K562 (cell line): ENCODE results near the gene DOCK7. TPM values are rescaled to one million over a fixed set of nuclear protein-coding genes. Genes with fewer than 3 reads are reported as not detected.

Source experiments
- ATAC-seq: fragments of 200-7000 bp; cut with Tn5 transposase; 3 replicates; pipeline ENCODE4 v1.9.1; 2020; ENCODE audit warnings: moderate library complexity
- BruUV-seq: library from RNA; stranded (reverse); fragments of 400-500 nt; replicated peaks from 2 replicates; lab custom pipeline; 2021; lab: Mats Ljungman, UMichigan
- CTCF ChIA-PET: fragments of 300-600 bp; formaldehyde crosslinking; extraction: SDS; loops from one replicate; lab custom pipeline; 2021; ENCODE audit warnings: low intra/inter-chr PET ratio; lab: Yijun Ruan, JAX
- POLR2A ChIA-PET: fragments of 300-600, 350-650 bp; sonication (Branson Sonifier 250); formaldehyde crosslinking; extraction: SDS; loops from one replicate; lab custom pipeline; 2021; ENCODE audit warnings: antibody characterized with exemption, inconsistent platforms; lab: Yijun Ruan, JAX
- DNase-seq, 4 experiments: peaks; one replicate each; pipeline versions ENCODE4 v3.0.0 to v3.0.0-alpha.2; 2011 to 2018; ENCODE audit warnings: low spot score in 3 of 4, mixed read lengths in 3 of 4; ENCODE audit errors: extremely low read depth in 1 of 4
- FAIRE-seq: peaks from 2 replicates; lab custom pipeline; 2011; peaks lifted over from hg19 to GRCh38; lab: Jason Lieb, UNC
- H2AFZ ChIP-seq: 2 replicates; pipeline ENCODE4 v1.6.0; 2011; ENCODE audit warnings: low read depth, low read length, control low read depth, inconsistent platforms
- H3K27ac ChIP-seq: fragments of 200-600 bp; 3 replicates; pipeline ENCODE4 v1.8.0; 2011; ENCODE audit warnings: low read depth, mild to moderate bottlenecking, control low read depth, inconsistent platforms, low read length, moderate library complexity, mixed read lengths; ENCODE audit errors: extremely low read depth
- H3K27me3 ChIP-seq, 2 experiments: fragments of 300-600 bp in 1 of 2; 2 replicates in 1 of 2; 3 replicates in 1 of 2; pipeline versions ENCODE4 v1.6.0 to v1.8.0; 2011; ENCODE audit warnings: inconsistent platforms in 2 of 2, low read length in 2 of 2, mild to moderate bottlenecking in 1 of 2, mixed read lengths in 1 of 2, moderate library complexity in 1 of 2; ENCODE audit not compliant: control insufficient read depth in 2 of 2, insufficient read depth in 2 of 2
- H3K36me3 ChIP-seq: fragments of 300-600 bp; 3 replicates; pipeline ENCODE4 v1.8.0; 2011; ENCODE audit warnings: mild to moderate bottlenecking, low read length, inconsistent platforms; ENCODE audit not compliant: control insufficient read depth, insufficient read depth
- H3K4me1 ChIP-seq, 2 experiments: fragments of 200-600 bp in 1 of 2; replicated peaks in 1 of 2; 2 replicates in 1 of 2; 3 replicates in 1 of 2; pipeline versions ENCODE4 v1.5.1 to v1.8.0; 2011; ENCODE audit warnings: inconsistent platforms in 2 of 2, low read length in 2 of 2, mild to moderate bottlenecking in 1 of 2, mixed read lengths in 1 of 2, moderate library complexity in 1 of 2; ENCODE audit not compliant: control insufficient read depth in 2 of 2, insufficient read depth in 2 of 2
- H3K4me2 ChIP-seq: 2 replicates; pipeline ENCODE4 v1.6.1; 2011; ENCODE audit warnings: low read length, control low read depth, inconsistent platforms, mixed read lengths; ENCODE audit not compliant: insufficient read depth
- H3K4me3 ChIP-seq: fragments of 200-600 bp; sonication (generic), shearing (Covaris generic); 2 replicates; pipeline ENCODE4 v1.5.1; 2016; ENCODE audit warnings: control low read depth, inconsistent platforms
- H3K79me2 ChIP-seq: fragments of 200-600 bp; 3 replicates; pipeline ENCODE4 v1.8.0; 2011; ENCODE audit warnings: low read length, inconsistent platforms; ENCODE audit not compliant: control insufficient read depth, insufficient read depth
- H3K9ac ChIP-seq, 2 experiments: 2 replicates each; pipeline versions ENCODE4 v1.6.0 to v1.6.1; 2011; ENCODE audit warnings: low read depth in 2 of 2, low read length in 2 of 2, control low read depth in 1 of 2, inconsistent platforms in 1 of 2, mild to moderate bottlenecking in 1 of 2, mixed read lengths in 1 of 2; ENCODE audit not compliant: insufficient read depth in 1 of 2
- H3K9me1 ChIP-seq: one replicate; pipeline ENCODE4 v1.6.0; 2011; ENCODE audit warnings: inconsistent platforms, mild to moderate bottlenecking, low read length, moderate library complexity; ENCODE audit not compliant: control insufficient read depth, insufficient read depth
- H3K9me3 ChIP-seq: replicated peaks from 2 replicates; pipeline ENCODE4 v1.5.1; 2011; ENCODE audit warnings: low read depth, low read length, inconsistent platforms; ENCODE audit not compliant: control insufficient read depth, insufficient read depth
- H4K20me1 ChIP-seq: replicated peaks from 2 replicates; pipeline ENCODE4 v1.6.1; 2011; ENCODE audit warnings: low read length, inconsistent platforms, mixed read lengths; ENCODE audit not compliant: control insufficient read depth, insufficient read depth
- E4F1 ChIP-seq: fragments of 250-450 bp; sonication (Bioruptor Pico); IDR thresholded peaks from 2 replicates; pipeline ENCODE4 v1.5.0; 2021; ENCODE audit warnings: mild to moderate bottlenecking, borderline replicate concordance
- GATAD2A ChIP-seq: fragments of 450-650 bp; IDR thresholded peaks from 2 replicates; pipeline ENCODE4 v1.6.1; 2017
- HDAC1 ChIP-seq, 2 experiments: fragments of 450-650 bp; IDR thresholded peaks; 2 replicates each; pipeline ENCODE4 v1.6.1; 2016 to 2017; ENCODE audit warnings: inconsistent platforms in 1 of 2, mild to moderate bottlenecking in 1 of 2, moderate library complexity in 1 of 2
- POU5F1 ChIP-seq: fragments of 150-350 bp; IDR thresholded peaks from 2 replicates; pipeline ENCODE4 v1.6.1; 2014; ENCODE audit warnings: borderline replicate concordance, low read length, low read depth, mild to moderate bottlenecking; ENCODE audit not compliant: partially characterized antibody
- ZNF3 ChIP-seq: fragments of 250-450 bp; sonication (Bioruptor Pico); IDR thresholded peaks from 2 replicates; pipeline ENCODE4 v1.5.0; 2021; ENCODE audit warnings: mild to moderate bottlenecking, moderate library complexity
- in situ Hi-C: fragments of 300-500 bp; cut with MboI; formaldehyde crosslinking; loops from 4 replicates; pipeline ENCODE4 v1.15.0; 2018; ENCODE audit warnings: inconsistent platforms, mixed read lengths
- intact Hi-C: fragments of 100-400 bp; cut with micrococcal nuclease; formaldehyde crosslinking; loops from 2 replicates; pipeline ENCODE4 v1.14.2; 2022
- polyA plus RNA-seq, 8 experiments: library from polyadenylated mRNA; depleted of rRNA in 4 of 8; stranded (reverse) in 5 of 8; unstranded in 3 of 8; fragments of >200 nt; fragmentation: Nextera tagmentation in 2 of 8; fragmentation: Illumina TruSeq in 1 of 8; extraction: Ambion mirVana in 2 of 8; extraction: Trizol in 1 of 8; gene quantifications; 2 replicates each; pipeline versions ENCODE4 v1.2.1 to v1.2.3, GENCODE V29; 2011 to 2014; ENCODE audit warnings: inconsistent platforms in 1 of 8, missing spikeins in 1 of 8
- total RNA-seq, 7 experiments: library from RNA; depleted of rRNA in 6 of 7; stranded (reverse); fragments of >200 nt in 6 of 7; fragmentation: Illumina TruSeq in 2 of 7; extraction: Trizol in 2 of 7; gene quantifications; 2 replicates each; pipeline versions ENCODE4 v1.2.1 to v1.2.3, GENCODE V29; 2011 to 2021; ENCODE audit warnings: low replicate concordance in 1 of 7

The DOCK7 gene
- total and polyA plus RNA-seq, 9 of the 15 experiments (the other 6 are each of a cell fraction or from before 2014, with no cell fraction given), result 4.9 to 35.1 (median 12.6) TPM

DNA sequence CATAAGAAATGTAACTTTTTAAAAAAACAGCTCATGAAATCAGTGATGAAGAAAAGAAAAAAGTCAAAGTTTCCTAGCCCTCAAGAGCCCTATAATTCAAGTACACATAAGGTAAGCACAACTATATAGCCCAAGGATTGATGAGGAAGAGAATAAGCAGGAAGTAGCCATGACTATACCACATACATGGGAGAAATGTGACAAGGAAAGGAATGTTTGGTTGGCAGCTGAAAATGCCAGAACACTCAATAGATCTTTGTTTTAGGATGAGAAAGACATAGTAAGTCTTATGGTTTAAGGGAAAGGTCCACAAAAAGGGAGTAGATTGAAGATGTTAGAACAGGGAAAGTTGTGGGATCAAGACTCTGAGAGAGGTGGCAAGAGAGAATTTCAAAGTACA, 5.7 kb downstream of the DOCK7 start:
- Histone ChIP-seq H3K4me3 (no peak overlapping the region), H4K20me1 (no peaks in the 10 kb centered on the region)
- CTCF ChIA-PET, result no interaction called here
- no peak for TF ChIP-seq ZNF3 (CRISPR knock-in tag)
- no peak for TF ChIP-seq GATAD2A
- no peak for TF ChIP-seq HDAC1 (IDR thresholded peaks at IDR 0.05)
- no peak for TF ChIP-seq E4F1
- no peak for TF ChIP-seq POU5F1
- TF ChIP-seq, all 486 proteins: peak for 0
- in situ Hi-C loops (no loop called here), intact Hi-C loops (loop anchor here (10.0 kb wide), 1 partner anchor 52 kb away; no protein-coding TSS in a partner anchor)
- Histone ChIP-seq H3K9ac (no peak overlapping the region), H3K27ac (no peak overlapping the region), H3K4me1 (peaks cover 8 to 10% of the 10 kb centered on the region in 2 experiments; a peak in 4 of 5 replicates), H3K9me1 (no peaks in the 10 kb centered on the region), H3K4me2 (no peak overlapping the region), H3K79me2 (peaks cover 16% of the 10 kb centered on the region; the same call in 2 of the 3 replicates), H3K9me3 (no peaks in the 10 kb centered on the region), H3K27me3 (no peaks in the 10 kb centered on the region), H3K36me3 (no peaks in the 10 kb centered on the region), H2AFZ (no peak overlapping the region)
- DNase-seq (no peak), ATAC-seq (no peak), FAIRE-seq (no peak)
- BruUV-seq, result no TSS peak
- POLR2A ChIA-PET, result no interaction called here
